ENCODE data around the gene B4GALNT4. TPM values are rescaled to one million over a fixed set of nuclear protein-coding genes. Genes with fewer than 3 reads are reported as not detected.

B4GALNT4 gene
- total RNA-seq, 6 experiments from 2014 or later = 0.05 to 0.07 TPM; not detected in 4

DNA sequence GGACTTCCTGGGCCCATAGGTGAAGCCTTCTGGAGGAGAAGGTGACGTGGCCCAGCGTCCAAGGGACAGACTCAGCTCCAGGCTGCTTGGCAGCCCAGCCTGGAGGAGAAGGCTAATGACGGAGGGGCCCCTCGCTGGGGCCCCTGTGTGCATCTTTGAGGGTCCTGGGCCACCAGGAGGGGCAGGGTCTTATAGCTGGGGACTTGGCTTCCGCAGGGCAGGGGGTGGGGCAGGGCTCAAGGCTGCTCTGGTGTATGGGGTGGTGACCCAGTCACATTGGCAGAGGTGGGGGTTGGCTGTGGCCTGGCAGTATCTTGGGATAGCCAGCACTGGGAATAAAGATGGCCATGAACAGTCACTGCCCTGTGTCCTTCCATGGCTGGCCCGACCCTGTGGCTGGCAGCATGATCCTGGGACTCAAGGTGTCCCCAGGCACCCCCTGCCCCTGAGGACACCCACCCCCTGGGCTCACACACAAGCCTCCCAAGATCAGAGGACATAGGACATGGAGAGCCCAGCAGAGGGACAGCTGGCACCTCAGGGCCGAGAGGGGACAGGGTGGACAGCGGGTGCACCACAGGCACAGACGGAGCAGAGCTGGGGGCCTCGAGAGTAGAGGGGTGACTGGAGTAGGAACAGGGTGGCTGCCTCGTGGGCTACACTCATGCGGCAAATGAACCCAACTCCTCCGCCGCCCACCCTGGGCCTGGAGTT lies 35.4 kb downstream of the B4GALNT4 start:
- 90% methylated on average over 2 of the region's 14 CpGs for WGBS (ENCODE audit: insufficient coverage, low coverage, low lambda C conversion rate, missing lambda C conversion rate)

DNA sequence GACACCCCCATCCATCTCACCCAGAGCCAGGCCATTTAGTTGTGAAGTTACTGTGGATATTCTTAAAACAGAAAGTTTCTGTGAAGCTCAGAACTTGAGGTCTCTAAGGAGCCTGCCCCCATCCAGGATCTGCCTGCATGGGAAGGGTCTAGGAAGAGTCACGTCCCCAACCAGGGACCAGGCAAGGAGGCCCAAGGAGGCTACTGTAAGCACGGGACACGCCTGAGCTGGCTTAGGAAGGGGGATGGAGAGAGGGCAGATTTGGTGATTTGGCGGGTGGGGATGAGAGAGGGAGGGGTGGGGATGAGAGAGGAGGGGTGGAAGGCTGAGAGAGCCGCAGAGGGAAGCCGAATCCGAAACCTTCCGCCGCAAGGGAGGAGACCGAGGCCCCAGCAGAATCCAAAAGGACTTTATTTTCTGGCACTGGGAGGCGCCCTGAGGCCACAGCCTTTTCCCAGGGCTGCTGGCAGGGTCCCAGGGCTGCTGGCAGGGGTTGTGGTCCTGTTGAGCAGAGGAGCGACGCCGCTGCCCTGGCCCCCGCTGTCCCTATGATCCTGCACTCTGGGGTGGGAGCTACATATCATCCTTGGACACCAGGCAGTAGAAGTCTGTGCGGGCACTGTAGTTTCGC lies 36.1 kb downstream of the B4GALNT4 start:
- Histone ChIP-seq H3K36me3 (no peaks in the 10 kb centered on the region), H3K4me3 (peak overlapping the region; percentile 59 to 70 (median 66)), H3K9me3 (no peaks in the 10 kb centered on the region), H3K27ac (peak overlapping the region in 2 of 3 donors; percentile 64 to 77), H3K27me3 (no peaks in the 10 kb centered on the region), H3K4me1 (peaks cover 0 to 41% (median 18%) of the 10 kb centered on the region in 4 donors)
- ATAC-seq (peak; percentile 5 to 43 (median 31)), DNase-seq (peak; percentile 81 to 93 (median 87))
- intact Hi-C loops (cut with DNase I) = loop anchor here (5.0 to 10.0 kb wide), 3 partner anchors 37 to 119 kb away; partner anchors contain the start of genes ANO9 (in 1 of the 2) and PTDSS2 (in 1 of the 2)
- 34% methylated on average over 10 of the region's 17 CpGs for WGBS (ENCODE audit: insufficient coverage, low coverage, low lambda C conversion rate, missing lambda C conversion rate)
- no peak for TF ChIP-seq POLR2A (IDR thresholded peaks at IDR 0.05)
- TF ChIP-seq, protein P1, sequence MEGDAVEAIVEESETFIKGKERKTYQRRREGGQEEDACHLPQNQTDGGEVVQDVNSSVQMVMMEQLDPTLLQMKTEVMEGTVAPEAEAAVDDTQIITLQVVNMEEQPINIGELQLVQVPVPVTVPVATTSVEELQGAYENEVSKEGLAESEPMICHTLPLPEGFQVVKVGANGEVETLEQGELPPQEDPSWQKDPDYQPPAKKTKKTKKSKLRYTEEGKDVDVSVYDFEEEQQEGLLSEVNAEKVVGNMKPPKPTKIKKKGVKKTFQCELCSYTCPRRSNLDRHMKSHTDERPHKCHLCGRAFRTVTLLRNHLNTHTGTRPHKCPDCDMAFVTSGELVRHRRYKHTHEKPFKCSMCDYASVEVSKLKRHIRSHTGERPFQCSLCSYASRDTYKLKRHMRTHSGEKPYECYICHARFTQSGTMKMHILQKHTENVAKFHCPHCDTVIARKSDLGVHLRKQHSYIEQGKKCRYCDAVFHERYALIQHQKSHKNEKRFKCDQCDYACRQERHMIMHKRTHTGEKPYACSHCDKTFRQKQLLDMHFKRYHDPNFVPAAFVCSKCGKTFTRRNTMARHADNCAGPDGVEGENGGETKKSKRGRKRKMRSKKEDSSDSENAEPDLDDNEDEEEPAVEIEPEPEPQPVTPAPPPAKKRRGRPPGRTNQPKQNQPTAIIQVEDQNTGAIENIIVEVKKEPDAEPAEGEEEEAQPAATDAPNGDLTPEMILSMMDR (IDR thresholded peaks at IDR 0.05) = peak; percentile 27 to 52 (median 34)

More for the DNA sequence above, 35.4 kb downstream of the B4GALNT4 start:
- peak in 2 of 3 donors; percentile 47 to 52 for DNase-seq
- H3K27me3 ChIP-seq = no peaks in the 10 kb centered on the region
- peaks cover 0 to 37% (median 17%) of the 10 kb centered on the region in 4 donors for H3K4me1 ChIP-seq
- no peak for TF ChIP-seq POLR2A (IDR thresholded peaks at IDR 0.05)
- TF ChIP-seq, protein P1 (IDR thresholded peaks at IDR 0.05) = no peak
- H3K4me3 ChIP-seq = no peak overlapping the region
- H3K9me3 ChIP-seq = no peaks in the 10 kb centered on the region
- no peak overlapping the region for H3K27ac ChIP-seq
- intact Hi-C loops (cut with DNase I) = loop anchor here (5.0 to 10.0 kb wide), 3 partner anchors 38 to 120 kb away; partner anchors contain the start of genes ANO9 (in 1 of the 2) and PTDSS2 (in 1 of the 2)
- H3K36me3 ChIP-seq = no peaks in the 10 kb centered on the region
- no peak for ATAC-seq

DNA sequence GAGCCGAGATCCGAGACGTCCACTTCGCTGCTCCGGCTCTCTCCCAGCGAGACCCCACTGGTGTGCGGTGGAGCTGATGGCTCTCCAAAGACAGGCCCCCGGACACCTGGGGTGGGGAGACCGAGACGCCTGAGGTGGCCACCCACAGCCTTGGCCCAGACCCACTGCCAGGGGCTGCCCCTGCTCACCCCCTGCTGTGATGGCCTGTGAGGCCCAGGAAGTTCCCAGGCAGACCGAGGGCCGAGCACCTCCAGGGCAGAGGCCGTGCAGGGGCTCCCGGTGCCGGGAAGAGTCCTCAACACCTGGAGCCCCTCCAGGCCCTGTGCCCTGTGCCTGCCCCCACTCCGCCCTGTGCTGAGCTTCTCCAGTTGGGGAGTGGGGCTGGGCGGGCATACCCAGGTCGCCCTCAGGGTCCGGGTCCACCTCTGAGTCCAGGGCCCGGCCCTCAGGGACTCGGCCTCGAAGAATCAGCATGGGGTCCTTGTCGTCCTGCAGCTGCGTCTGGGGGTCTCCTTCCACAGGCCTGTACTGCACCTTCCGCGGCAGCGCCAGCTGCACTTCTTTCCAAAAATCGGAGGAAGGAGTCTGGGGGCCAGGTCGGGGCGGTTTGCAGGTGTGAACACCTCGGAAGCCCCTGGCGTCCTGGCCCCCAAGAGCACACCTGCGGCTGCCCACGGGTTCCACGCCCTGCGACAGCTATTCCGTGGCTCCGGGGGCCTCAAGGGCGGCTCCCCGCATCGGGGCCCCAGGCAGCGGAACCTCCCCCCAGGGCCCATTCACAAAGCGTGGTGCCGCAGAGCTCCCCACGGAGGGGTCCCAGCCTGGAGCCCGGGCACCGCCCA lies 36.9 kb downstream of the B4GALNT4 start:
- TF ChIP-seq, protein P1 (IDR thresholded peaks at IDR 0.05) = no peak
- no peak for TF ChIP-seq POLR2A (IDR thresholded peaks at IDR 0.05)
- no peaks in the 10 kb centered on the region for H3K36me3 ChIP-seq
- H3K27ac ChIP-seq = peak overlapping the region; percentile 64 to 77 (median 64)
- no CpG with 5 or more reads among the region's 47 CpGs for WGBS (ENCODE audit: insufficient coverage, low coverage, low lambda C conversion rate, missing lambda C conversion rate)
- H3K4me1 ChIP-seq = peaks cover 0 to 41% (median 18%) of the 10 kb centered on the region in 4 donors
- intact Hi-C loops (cut with DNase I) = loop anchor here (5.0 to 10.0 kb wide), 3 partner anchors 36 to 119 kb away; partner anchors contain the start of genes ANO9 (in 1 of the 2) and PTDSS2 (in 1 of the 2)
- H3K4me3 ChIP-seq = peak overlapping the region; percentile 59 to 70 (median 66)
- H3K27me3 ChIP-seq = no peaks in the 10 kb centered on the region
- DNase-seq = peak in 2 of 3 donors; percentile 61 to 63
- peak in 2 of 4 donors; percentile 0 to 1 for ATAC-seq
- H3K9me3 ChIP-seq = no peaks in the 10 kb centered on the region
